Panc1 (cell line): ENCODE data around the gene KIAA1217. TPM values are rescaled to one million over a fixed set of nuclear protein-coding genes. Genes with fewer than 3 reads are reported as not detected.

ENCODE experiments used
- ATAC-seq: fragments of 200-7000 bp; cut with Tn5 transposase; 2 replicates; pipeline ENCODE4 v1.9.1; 2020; ENCODE audit warnings: mild to moderate bottlenecking, moderate library complexity
- BruUV-seq: library from RNA; stranded (reverse); fragments of 400-500 nt; replicated peaks from 2 replicates; lab custom pipeline; 2021; lab: Mats Ljungman, UMichigan
- CTCF ChIA-PET: fragments of 300-600 bp; sonication (Branson Sonifier 250); formaldehyde crosslinking; loops from one replicate; lab custom pipeline; 2022; ENCODE audit warnings: antibody characterized with exemption; lab: Charles Lee
- POLR2A ChIA-PET: fragments of 300-600 bp; sonication (Branson Sonifier 250); formaldehyde crosslinking; loops from one replicate; lab custom pipeline; 2022; ENCODE audit warnings: antibody characterized with exemption; lab: Charles Lee
- DNase-seq: peaks from one replicate; pipeline ENCODE4 v3.0.0-alpha.2; 2010; ENCODE audit warnings: low read depth, low spot score
- H3K27ac ChIP-seq: 2 replicates; pipeline ENCODE4 v1.5.1; 2011; ENCODE audit warnings: mild to moderate bottlenecking, low read length, inconsistent platforms
- H3K27me3 ChIP-seq: fragments of 200-500 bp; sonication (Bioruptor generic); 2 replicates; pipeline ENCODE4 v1.6.0; 2014; ENCODE audit warnings: low read length, inconsistent platforms; ENCODE audit not compliant: control insufficient read depth, insufficient read depth
- H3K36me3 ChIP-seq: fragments of 200-500 bp; sonication (Bioruptor generic); 2 replicates; pipeline ENCODE4 v1.5.1; 2014; ENCODE audit warnings: inconsistent platforms, mild to moderate bottlenecking, low read length, moderate library complexity; ENCODE audit not compliant: control insufficient read depth, insufficient read depth
- H3K4me1 ChIP-seq: 2 replicates; pipeline ENCODE4 v1.5.1; 2011; ENCODE audit warnings: inconsistent platforms, mild to moderate bottlenecking, low read length, moderate library complexity; ENCODE audit not compliant: control insufficient read depth, insufficient read depth
- H3K4me3 ChIP-seq, 2 experiments: 2 replicates each; pipeline ENCODE4 v1.5.1; 2011 to 2012; ENCODE audit warnings: low read depth in 2 of 2, low read length in 2 of 2, mild to moderate bottlenecking in 2 of 2, inconsistent platforms in 1 of 2, moderate library complexity in 1 of 2
- H3K9me3 ChIP-seq: fragments of 200-500 bp; sonication (Bioruptor generic); 2 replicates; pipeline ENCODE4 v1.5.1; 2014; ENCODE audit warnings: low read depth, mild to moderate bottlenecking, inconsistent platforms, low read length, moderate library complexity; ENCODE audit not compliant: control insufficient read depth, insufficient read depth
- CTCF ChIP-seq: fragments of 450-650 bp; IDR thresholded peaks from 2 replicates; pipeline ENCODE4 v1.5.1; 2017; ENCODE audit warnings: mild to moderate bottlenecking
- POLR2AphosphoS5 ChIP-seq: IDR thresholded peaks from 2 replicates; pipeline ENCODE4 v1.6.1; 2012; ENCODE audit warnings: mild to moderate bottlenecking, low read depth, low read length, moderate library complexity
- SIN3A ChIP-seq: IDR thresholded peaks from 2 replicates; pipeline ENCODE4 v1.6.1; 2012; ENCODE audit warnings: low read depth, mild to moderate bottlenecking, low read length, moderate library complexity, borderline replicate concordance; ENCODE audit not compliant: insufficient read depth
- TCF7L2 ChIP-seq: IDR thresholded peaks from 2 replicates; pipeline ENCODE4 v1.6.1; 2011; ENCODE audit warnings: mild to moderate bottlenecking, low read depth, low read length, inconsistent platforms
- in situ Hi-C: cut with HindIII; loops from 2 replicates; pipeline ENCODE4 v1.10.0; 2016; ENCODE audit warnings: low sequenced_read_pairs, low pct_unique_long_range_greater_than_20kb
- intact Hi-C: fragments of 100-400 bp; cut with micrococcal nuclease; formaldehyde crosslinking; loops from one replicate; pipeline ENCODE4 v1.10.0; 2022; ENCODE audit not compliant: unreplicated experiment
- total RNA-seq: library from RNA; stranded (reverse); gene quantifications from one replicate; pipeline ENCODE4 v1.2.1, GENCODE V29; 2021; ENCODE audit not compliant: unreplicated experiment
- TF ChIP-seq, protein P1 (sequence below), 2 experiments: IDR thresholded peaks; 2 replicates each; pipeline ENCODE4 v1.6.1; 2011 to 2012; ENCODE audit warnings: low read depth in 2 of 2, control low read depth in 1 of 2, low read length in 1 of 2, mild to moderate bottlenecking in 1 of 2, moderate library complexity in 1 of 2; ENCODE audit not compliant: insufficient read depth in 1 of 2

Gene KIAA1217
- total RNA-seq, 1 experiment from 2014 or later, result 11.6 TPM

DNA sequence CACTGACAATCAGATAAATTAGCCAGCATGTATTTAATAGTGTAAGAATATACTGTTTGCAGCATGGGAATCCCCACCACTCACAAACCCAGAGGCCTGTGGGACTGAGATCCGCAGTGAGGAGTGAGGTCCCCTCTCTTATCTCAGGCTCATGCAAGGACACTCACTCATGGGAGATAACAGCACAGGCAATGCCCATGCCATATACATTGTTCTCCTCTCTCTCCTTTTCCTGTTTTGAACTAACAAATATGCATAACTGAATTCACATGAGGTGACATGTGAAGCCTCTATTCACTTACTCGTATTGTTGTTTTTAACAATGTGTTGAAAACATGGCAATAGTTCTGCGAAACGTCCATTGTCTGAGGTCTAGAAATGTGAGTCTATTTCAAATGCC is 284.2 kb downstream of the KIAA1217 start:
- no peak for DNase-seq
- in situ Hi-C loops, result no loop called here
- POLR2A ChIA-PET, result no interaction called here
- no peak overlapping the region for H3K4me3 ChIP-seq
- TF ChIP-seq CTCF (no peak), SIN3A (no peak), POLR2AphosphoS5 (no peak), TCF7L2 (no peak)
- TF ChIP-seq, protein P1, sequence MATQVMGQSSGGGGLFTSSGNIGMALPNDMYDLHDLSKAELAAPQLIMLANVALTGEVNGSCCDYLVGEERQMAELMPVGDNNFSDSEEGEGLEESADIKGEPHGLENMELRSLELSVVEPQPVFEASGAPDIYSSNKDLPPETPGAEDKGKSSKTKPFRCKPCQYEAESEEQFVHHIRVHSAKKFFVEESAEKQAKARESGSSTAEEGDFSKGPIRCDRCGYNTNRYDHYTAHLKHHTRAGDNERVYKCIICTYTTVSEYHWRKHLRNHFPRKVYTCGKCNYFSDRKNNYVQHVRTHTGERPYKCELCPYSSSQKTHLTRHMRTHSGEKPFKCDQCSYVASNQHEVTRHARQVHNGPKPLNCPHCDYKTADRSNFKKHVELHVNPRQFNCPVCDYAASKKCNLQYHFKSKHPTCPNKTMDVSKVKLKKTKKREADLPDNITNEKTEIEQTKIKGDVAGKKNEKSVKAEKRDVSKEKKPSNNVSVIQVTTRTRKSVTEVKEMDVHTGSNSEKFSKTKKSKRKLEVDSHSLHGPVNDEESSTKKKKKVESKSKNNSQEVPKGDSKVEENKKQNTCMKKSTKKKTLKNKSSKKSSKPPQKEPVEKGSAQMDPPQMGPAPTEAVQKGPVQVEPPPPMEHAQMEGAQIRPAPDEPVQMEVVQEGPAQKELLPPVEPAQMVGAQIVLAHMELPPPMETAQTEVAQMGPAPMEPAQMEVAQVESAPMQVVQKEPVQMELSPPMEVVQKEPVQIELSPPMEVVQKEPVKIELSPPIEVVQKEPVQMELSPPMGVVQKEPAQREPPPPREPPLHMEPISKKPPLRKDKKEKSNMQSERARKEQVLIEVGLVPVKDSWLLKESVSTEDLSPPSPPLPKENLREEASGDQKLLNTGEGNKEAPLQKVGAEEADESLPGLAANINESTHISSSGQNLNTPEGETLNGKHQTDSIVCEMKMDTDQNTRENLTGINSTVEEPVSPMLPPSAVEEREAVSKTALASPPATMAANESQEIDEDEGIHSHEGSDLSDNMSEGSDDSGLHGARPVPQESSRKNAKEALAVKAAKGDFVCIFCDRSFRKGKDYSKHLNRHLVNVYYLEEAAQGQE (IDR thresholded peaks at IDR 0.05; ENCODE audit: insufficient read depth in 1 of 2, low read depth in 2 of 2, low read length in 1 of 2), result no peak
- intact Hi-C loops, result no loop called here
- H3K9me3 ChIP-seq, result no peaks in the 10 kb centered on the region
- no peak overlapping the region for H3K27ac ChIP-seq
- CTCF ChIA-PET, result no interaction called here
- H3K27me3 ChIP-seq, result no peaks in the 10 kb centered on the region
- H3K36me3 ChIP-seq, result no peaks in the 10 kb centered on the region
- H3K4me1 ChIP-seq, result no peaks in the 10 kb centered on the region
- no peak for ATAC-seq
- no TSS peak for BruUV-seq

GRCh38 chr10:24494236-24494635 is 285.3 kb downstream of the KIAA1217 start:
- H3K27me3 ChIP-seq, result no peaks in the 10 kb centered on the region
- intact Hi-C loops, result no loop called here
- DNase-seq, result no peak
- no peaks in the 10 kb centered on the region for H3K9me3 ChIP-seq
- ChIA-PET POLR2A (no interaction called here), CTCF (no interaction called here)
- no peak overlapping the region for H3K4me3 ChIP-seq
- no peaks in the 10 kb centered on the region for H3K36me3 ChIP-seq
- no TSS peak for BruUV-seq
- no peak overlapping the region for H3K27ac ChIP-seq
- no peak for ATAC-seq
- H3K4me1 ChIP-seq, result no peaks in the 10 kb centered on the region
- in situ Hi-C loops, result no loop called here
- TF ChIP-seq SIN3A (no peak), POLR2AphosphoS5 (no peak), TCF7L2 (no peak), CTCF (no peak)
- TF ChIP-seq, protein P1 (IDR thresholded peaks at IDR 0.05; ENCODE audit: insufficient read depth in 1 of 2, low read depth in 2 of 2, low read length in 1 of 2), result no peak
